Stimulated activated CD4-positive, alpha-beta T cell treated with anti-CD3 and anti-CD28 coated beads, Interleukin-1b, Interleukin-23, amount 100 ng/mL, for 4 hours (primary cell): ENCODE data around the gene CIAO3.
"Not testable (repeated sequence)": the region's sequence is repeated elsewhere in the genome, so short reads cannot be mapped to it uniquely, and the experiment has no call there.

Experiments used
- DNase-seq, 2 donors: peaks; one replicate each; pipeline ENCODE4 v3.0.0-alpha.2; 2020; ENCODE audit warnings: low read depth in 2 of 2

Gene CIAO3

DNA sequence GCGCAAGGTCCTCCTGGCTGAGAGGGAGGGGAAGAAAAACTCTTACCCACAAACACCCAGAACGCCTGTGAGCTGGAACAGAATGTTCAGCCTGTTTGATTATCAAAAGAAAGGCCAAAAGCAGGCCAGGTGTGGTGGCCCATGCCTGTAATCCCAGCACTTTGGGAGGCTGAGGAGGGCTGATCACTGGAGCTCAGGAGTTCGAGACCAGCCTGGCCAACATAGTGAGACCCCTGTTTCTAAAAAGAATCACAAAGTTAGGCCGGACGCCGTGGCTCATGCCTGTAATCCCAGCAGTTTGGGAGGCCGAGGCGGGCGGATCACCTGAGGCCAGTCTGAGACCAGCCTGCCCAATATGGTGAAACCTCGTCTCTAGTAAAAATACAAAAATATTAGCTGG, 35.5 kb upstream of the CIAO3 start:
- not testable (repeated sequence) for DNase-seq

DNA sequence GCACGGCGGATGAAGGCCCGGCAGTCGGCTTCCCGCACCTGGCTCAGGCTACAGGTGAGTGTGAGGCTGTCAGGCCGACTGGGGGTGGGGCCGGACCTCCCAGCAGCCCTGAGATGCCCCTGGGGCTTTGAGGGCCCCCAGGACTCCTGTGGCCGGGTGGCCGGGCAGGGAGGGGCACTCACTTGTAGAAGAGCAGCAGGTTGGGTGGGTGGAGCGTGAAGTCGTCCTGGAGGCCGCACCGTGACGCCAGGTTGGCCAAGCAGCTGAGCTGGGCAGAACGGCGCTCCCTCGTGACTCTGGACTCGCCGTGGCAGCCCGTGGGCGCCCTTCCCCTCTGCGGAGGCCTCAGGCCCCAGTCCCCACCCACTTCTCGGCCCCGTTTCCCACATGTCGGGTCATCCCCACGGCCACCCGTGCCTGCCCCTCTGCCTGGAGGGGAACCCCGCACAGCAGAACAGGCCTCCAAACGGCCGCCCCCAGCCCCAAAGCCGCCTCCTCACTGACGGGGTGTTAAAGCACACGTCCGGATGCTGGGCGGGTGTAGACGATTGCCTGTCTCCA, 34.5 kb upstream of the CIAO3 start:
- no peak for DNase-seq

DNA sequence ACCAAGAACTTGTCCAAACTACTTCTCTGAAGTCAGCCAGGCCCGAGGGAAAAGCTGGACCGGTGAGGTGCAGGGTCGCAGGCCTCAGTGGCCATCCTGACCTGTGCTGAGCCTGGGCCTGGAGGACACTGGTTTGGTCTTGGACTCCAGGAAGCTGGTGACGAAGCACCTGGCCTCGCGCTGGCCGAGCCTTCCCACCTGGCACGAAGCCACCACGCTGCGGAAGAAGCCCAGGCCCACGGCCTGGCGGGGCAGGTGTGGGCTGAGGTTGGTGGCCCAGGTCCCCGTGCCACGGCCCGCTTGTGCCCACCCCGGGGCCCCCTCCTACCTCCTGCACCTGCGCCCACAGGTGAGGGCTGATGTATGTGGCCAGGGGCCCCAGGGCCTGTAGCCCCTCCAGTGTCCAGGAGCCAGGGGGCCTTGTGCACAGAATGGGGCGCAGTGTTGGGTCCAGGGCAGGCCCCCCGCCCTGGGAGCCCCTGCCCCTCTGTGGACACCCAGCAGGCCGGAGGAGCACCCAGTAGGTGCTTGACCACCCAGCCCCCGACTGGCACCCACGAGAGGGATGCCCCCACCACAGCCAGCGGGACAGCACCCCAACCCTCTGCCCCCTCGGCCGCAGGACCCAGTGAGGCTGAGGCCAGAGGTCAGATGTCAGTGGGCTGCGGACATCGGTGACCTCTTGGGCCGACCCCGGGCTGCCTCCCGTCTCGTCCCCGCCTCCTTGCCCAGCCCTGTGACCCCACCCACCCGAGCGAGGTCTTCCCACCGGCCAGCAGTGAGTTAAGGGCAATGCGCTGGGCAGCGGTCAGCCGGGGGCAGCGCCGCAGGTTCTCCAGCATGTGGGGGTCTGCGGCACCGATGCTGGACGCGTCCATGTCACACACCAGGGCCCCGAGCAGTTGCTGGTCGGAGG, 33.5 kb upstream of the CIAO3 start:
- DNase-seq, result no peak

DNA sequence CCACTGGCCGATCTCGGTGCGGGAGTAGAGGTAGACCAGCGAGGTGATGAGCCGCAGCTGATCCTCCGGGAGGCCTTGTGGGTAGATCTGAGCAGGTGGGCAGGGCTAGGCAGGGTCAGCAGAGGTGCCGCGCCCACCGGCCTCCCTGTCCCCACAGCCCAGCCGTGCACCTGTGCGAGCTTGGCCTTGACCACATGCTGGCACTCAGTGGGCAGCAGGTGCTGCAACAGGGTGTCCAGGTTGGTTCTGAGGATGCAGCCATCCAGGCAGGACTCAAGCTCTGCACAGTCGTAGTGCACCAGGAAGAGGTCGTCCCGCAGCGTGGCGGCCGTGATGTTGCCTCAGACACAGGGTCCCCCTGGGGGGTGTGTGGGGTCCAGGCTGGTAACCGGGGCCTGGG, 32.2 kb upstream of the CIAO3 start:
- no peak for DNase-seq

DNA sequence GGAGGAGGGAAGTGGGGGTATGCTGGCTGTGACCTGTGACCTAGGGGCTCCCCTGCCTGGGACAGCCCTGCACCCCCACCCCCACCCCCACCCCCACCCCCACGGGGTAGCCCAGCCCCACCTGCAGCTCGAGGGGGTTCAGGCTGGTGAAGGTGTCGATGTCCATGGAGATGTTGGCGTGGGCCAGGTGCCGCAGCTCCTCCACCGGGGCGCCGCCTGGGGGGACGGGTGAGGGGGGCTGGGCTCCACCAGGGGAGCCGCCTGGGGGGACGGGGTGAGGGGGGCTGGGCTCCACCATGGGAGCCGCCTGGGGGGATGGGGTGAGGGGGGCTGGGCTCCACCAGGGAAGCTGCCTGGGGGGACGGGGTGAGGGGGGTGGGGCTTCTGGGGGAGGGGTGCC, 29.6 kb upstream of the CIAO3 start:
- no peak for DNase-seq

DNA sequence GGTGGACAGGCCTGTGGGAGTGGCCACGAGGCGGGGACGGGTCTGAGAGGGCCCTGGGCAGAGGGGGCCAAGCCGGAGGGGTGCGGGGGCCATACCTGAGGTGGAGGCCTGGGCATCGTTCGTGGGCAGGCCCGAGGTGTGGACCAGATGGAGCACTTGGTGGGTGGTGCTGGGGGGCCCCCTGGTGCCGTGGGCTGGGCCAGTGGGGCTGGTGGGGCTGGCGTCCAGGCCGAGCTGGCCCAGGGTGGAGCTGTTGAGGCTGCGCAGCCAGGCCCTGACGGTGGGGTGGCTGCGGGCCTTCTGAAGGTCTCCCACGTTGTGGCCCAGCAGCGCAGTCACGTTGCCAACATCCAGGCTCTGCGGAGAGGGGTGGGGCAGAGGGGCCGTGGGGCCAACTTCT, 29.1 kb upstream of the CIAO3 start:
- no peak for DNase-seq

DNA sequence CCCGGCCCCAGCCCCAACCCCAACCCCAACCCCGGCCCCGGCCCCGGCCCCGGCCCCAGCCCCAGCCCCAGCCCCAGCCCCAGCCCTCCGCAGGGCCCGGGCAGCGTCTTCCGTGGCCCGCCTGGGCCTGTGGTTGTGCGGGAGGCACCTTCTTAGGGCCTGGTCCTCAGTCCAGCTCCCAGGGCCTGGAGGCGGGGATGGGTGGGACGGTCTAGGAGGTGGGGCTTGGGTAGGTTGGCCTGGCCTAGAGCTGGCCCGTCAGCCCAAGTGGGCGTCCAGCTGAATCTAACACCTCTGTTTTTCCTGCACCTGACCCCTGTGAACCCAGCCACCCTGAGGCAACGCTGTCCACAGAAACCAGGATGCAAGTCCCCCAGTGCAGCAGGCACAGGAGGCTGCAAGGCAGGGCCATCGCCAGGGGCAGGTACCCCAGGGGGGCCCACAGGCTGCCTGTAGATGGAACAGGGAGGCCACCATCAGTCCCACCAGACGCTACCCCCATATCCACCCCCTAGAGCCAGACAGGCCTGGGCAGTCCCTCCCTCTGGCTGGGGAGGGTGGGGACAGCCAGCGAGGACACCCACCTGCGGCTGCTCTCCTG, 28.5 kb upstream of the CIAO3 start:
- DNase-seq, result no peak

DNA sequence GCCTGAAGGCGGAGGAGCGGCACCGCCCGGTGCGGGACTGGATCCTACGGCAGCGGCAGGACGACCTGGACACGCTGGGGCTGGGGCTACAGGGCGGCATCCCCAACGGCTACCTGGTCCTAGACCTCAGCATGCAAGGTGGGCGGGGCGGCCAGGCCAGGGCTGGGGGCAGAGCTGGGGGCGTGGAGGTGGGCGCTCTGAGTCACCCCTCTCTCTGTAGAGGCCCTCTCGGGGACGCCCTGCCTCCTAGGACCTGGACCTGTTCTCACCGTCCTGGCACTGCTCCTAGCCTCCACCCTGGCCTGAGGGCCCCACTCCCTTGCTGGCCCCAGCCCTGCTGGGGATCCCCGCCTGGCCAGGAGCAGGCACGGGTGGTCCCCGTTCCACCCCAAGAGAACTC, 27.6 kb upstream of the CIAO3 start:
- DNase-seq, result no peak

DNA sequence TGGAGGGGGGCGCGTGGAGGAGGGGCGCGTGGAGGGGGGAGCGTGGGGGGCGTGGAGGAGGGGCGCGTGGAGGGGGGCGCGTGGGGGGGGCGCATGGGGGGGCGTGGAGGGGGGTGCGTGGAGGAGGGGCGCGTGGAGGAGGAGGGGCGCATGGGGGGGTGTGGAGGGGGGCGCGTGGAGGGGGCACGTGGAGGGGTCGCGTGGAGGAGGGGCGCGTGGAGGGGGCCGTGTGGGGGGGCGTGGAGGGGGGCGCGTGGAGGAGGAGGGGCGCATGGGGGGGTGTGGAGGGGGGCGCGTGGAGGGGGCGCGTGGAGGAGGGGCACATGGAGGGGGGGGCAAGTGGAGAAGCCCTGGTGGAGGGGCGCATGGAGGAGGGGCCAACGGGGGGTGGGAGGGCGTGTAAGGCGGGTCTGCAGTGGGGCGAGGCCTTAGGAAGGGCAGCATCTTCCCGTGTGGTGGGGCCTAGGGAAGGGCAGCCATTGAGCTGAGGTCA, 27.0 kb upstream of the CIAO3 start:
- DNase-seq, result no peak

DNA sequence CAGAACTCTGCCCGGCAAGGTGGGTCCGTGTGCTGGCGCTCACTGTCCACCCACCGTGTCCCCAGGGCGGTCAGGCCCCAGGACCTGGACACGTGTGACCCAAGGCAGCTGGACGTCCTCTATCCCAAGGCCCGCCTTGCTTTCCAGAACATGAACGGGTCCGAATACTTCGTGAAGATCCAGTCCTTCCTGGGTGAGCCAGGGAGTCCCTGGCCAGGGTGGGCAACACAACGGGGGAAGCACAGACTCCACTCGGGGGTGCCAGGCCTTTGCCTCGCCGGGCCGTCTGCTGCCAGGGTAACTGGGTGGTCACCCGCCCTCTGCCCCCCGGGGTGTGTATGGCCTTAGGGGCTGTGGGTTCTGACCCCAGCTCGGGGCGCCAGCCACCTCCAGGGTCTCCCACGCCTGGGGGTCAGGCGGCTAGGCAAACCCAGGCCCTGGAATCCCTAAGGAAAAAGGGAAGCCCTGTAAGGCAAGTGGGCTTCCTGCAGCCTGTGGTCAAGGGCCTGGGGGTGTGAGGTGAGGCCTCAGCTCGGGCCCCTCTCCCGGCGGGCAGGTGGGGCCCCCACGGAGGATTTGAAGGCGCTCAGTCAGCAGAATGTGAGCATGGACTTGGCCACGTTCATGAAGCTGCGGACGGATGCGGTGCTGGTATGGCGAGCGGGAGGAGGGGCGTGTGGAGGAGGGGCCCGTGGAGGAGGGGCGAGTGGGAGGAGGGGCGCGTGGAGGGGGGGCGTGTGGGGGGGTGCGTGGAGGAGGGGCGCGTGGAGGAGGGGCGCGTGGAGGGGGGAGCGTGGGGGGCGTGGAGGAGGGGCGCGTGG, 26.2 kb upstream of the CIAO3 start:
- DNase-seq, result no peak

DNA sequence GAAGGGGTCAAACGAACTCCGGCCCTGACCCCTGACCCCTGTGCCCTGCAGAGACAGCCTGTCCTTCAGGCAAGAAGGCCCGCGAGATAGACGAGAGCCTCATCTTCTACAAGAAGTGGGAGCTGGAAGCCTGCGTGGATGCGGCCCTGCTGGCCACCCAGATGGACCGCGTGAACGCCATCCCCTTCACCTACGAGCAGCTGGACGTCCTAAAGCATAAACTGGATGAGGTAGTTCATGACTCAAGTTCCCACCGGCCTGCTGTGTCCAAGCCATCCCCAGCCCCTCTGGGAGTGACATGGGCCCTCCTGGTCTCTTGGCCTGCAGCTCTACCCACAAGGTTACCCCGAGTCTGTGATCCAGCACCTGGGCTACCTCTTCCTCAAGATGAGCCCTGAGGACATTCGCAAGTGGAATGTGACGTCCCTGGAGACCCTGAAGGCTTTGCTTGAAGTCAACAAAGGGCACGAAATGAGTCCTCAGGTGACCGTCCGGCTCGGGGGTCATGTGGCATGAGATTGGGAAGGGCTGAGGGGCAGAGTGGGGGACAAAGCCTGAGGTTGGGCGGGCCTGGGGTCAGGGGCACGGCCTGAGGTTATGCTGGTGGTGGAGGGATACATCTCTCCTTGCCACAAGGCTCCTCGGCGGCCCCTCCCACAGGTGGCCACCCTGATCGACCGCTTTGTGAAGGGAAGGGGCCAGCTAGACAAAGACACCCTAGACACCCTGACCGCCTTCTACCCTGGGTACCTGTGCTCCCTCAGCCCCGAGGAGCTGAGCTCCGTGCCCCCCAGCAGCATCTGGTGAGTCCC, 25.4 kb upstream of the CIAO3 start:
- no peak for DNase-seq

DNA sequence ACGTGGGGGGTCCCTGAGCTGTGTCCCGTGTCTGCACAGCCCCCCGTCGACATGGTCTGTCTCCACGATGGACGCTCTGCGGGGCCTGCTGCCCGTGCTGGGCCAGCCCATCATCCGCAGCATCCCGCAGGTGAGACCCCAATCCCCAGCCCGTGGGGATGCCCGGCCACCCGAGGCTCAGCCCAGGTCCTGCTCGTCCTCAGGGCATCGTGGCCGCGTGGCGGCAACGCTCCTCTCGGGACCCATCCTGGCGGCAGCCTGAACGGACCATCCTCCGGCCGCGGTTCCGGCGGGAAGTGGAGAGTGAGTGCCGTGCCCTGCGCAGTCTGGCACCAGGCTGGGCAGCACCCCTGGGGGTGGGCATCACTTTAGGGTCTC, 24.7 kb upstream of the CIAO3 start:
- DNase-seq, result no peak

DNA sequence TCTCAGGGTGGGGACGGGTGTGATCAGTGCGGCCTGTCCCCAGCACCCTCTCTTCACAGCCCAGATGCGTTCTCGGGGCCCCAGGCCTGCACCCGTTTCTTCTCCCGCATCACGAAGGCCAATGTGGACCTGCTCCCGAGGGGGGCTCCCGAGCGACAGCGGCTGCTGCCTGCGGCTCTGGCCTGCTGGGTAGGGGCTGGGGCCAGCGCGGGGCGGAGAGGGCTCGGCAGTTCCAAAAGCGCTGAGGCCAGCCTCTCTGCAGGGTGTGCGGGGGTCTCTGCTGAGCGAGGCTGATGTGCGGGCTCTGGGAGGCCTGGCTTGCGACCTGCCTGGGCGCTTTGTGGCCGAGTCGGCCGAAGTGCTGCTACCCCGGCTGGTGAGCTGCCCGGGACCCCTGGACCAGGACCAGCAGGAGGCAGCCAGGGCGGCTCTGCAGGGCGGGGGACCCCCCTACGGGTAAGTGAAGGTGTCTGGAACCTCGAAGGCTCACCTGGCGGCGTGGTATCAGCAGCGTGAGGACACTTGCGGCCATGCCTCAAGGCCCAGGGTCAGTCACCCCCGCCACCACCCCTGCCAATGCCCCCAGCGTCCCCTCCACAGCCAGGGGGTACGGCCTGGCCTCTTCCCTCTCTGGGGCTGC, 24.2 kb upstream of the CIAO3 start:
- no peak for DNase-seq

DNA sequence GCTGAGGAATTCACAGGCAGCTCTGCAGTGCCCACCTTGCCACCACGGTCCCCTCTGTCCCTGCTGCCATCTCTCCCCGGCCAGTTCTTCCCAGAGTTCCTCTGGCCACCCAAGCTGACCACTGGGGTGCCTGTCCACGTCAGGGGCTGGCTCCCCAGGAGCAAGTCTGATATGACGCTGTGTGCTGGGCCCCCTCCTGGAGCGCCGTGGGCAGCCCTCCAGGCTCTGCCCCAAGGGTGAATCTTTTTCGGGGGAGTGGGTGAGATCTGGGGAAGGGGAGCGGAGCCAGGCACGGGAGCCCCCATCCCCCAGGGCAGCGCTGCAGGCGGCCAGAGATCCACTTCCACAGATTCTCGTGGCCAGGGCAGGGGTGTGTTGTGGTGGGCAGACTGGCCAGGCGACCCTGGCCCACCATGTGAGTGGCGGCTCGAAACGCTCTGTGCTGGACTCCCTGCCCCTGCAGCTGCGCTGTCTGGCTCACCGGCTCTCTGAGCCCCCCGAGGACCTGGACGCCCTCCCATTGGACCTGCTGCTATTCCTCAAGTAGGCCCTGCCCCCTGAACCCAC, 23.5 kb upstream of the CIAO3 start:
- no peak for DNase-seq

DNA sequence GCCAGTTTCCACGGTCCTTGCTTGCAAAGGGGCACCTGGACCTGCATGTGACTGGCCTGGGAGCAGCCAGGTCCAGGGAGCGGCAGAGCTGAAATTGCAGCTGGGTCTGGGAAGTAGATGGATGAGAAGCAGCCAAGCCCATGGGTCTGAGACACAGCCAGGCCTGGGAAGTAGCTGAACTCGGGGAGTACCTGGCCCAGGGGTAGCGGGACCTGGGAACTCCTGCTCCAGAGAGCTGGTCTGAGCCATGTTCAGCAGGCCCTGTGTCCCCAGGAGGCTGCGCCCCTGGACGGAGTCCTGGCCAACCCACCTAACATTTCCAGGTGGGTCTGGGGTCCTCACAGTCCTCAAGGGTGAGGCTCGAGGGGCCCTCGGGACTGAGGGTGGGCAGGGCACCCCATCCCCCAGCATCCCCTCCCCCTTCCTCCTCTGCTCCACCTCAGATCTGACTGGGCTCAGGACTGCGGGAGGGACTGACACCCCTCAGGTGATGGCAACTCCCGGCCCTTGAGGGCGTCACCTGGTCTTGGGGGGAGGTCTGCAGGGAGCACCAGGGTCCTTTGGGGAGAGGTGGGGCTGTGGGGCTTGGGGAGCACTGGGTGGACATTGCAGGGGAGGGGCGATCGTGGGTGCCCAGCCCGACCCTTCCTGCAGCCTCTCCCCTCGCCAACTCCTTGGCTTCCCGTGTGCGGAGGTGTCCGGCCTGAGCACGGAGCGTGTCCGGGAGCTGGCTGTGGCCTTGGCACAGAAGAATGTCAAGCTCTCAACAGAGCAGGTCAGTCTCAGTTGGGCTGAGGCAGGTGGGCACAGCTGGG, 22.8 kb upstream of the CIAO3 start:
- DNase-seq, result no peak

DNA sequence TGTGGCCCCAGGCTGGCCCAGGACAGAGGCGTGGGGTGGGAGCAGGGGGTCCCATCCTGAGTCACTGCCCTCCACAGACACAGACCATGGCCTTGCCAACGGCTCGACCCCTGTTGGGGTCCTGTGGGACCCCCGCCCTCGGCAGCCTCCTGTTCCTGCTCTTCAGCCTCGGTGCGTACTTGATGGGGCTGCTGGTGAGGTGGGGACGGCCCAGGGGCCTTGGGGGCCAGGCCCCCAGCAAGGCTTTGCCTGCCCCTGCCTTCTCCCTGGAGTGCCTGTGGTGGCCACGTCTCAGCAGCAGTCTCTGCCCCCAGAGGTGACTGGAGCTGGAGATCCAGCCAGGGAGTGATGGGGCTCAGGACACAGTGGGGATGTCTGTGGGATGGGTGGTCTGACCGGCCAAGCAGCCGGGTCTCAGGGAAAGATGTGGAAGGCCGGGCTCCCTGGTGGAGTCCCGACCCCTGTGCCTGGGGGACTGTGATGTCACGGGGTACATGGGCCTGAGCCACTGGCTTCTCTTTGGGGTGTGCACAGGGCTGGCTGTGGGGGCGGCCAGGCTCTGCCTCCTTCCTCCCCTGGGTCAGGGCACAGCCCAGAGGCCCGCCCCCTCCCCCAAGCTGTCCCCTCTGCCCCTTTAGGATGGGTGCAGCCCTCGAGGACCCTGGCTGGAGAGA, 21.9 kb upstream of the CIAO3 start:
- no peak for DNase-seq

DNA sequence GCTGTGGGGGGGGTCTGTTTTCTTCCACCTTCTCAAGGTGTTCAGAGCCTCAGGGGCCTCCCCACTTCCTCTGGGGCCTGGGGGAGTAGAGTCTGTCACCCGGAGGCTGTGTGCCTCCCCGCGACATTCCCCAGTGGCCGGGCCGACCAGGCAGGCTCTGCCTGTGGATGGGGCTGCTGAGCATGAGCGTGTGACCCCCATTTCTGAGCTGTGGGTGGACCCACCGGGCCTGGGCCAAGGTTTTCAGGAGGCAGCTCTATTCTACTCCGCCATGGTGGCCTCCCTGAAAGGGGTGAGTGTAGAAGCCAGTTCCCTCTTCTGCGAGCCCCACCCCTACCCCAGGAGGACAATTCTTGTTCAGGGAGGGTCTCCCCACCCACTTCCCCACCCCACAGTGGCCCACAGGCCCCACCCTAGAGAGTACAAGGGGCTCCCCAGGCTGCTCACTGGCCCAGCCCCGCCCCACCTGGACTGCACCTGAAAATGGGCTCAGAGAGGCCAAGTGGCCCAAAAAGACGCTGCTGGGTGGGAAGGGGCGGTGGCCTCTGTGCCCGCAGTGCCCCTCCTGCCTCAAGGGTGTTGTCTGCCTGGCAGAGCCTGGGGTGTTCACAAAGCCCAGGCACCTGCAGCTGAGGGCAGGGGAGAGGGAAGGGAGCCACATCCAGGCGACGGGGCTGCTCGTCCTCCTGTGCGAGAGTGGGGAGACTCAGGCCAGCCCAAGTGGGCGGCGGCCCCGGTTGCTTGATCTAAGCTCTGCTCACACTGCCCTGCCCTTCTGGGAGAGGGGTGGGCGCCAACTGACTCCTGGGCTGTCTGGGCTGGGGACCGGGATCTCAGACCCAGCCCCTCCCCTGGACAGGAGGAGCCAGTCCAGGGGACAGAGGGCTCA, 21.1 kb upstream of the CIAO3 start:
- no peak for DNase-seq
